ENCODE data around the gene WASF2. TPM values are rescaled to one million over a fixed set of nuclear protein-coding genes. Genes with fewer than 3 reads are reported as not detected.

The WASF2 gene
- total RNA-seq, 1 donor from 2014 or later, result 22.1 TPM

- peak; percentile 46 for DNase-seq (ENCODE audit: low read depth)
- H3K4me3 ChIP-seq (ENCODE audit: low read depth, low read length), result peak overlapping the region; percentile 75
- FAIRE-seq, result no peak
Measured at GRCh38 chr1:27366113-27366410, 123.9 kb downstream of the WASF2 start.

GRCh38 chr1:27365372-27366112, 124.4 kb downstream of the WASF2 start:
- Histone ChIP-seq H3K4me3 (ENCODE audit: low read depth, low read length) (peak overlapping the region; percentile 75), H3K27me3 (ENCODE audit: control insufficient read depth, insufficient read depth, low read length) (no peaks in the 10 kb centered on the region), H3K36me3 (ENCODE audit: control insufficient read depth, insufficient read depth, low read length) (peaks cover 37% of the 10 kb centered on the region)
- TF ChIP-seq CTCF (IDR thresholded peaks at IDR 0.05; ENCODE audit: insufficient read depth, low read length, severe bottlenecking), result no peak
- no peak for FAIRE-seq
- peak; percentile 75 for DNase-seq (ENCODE audit: low read depth)

More at GRCh38 chr1:27366113-27366410, 123.9 kb downstream of the WASF2 start:
- no peak for TF ChIP-seq CTCF (IDR thresholded peaks at IDR 0.05; ENCODE audit: insufficient read depth, low read length, severe bottlenecking)
- no peaks in the 10 kb centered on the region for H3K27me3 ChIP-seq (ENCODE audit: control insufficient read depth, insufficient read depth, low read length)
- H3K36me3 ChIP-seq (ENCODE audit: control insufficient read depth, insufficient read depth, low read length), result peaks cover 35% of the 10 kb centered on the region

GRCh38 chr1:27364696-27365371, 125.1 kb downstream of the WASF2 start:
- H3K4me3 ChIP-seq (ENCODE audit: low read depth, low read length), result peak overlapping the region; percentile 75
- no peak for TF ChIP-seq CTCF (IDR thresholded peaks at IDR 0.05; ENCODE audit: insufficient read depth, low read length, severe bottlenecking)
- DNase-seq (ENCODE audit: low read depth) (no peak), FAIRE-seq (no peak)
- peaks cover 41% of the 10 kb centered on the region for H3K36me3 ChIP-seq (ENCODE audit: control insufficient read depth, insufficient read depth, low read length)
- H3K27me3 ChIP-seq (ENCODE audit: control insufficient read depth, insufficient read depth, low read length), result no peaks in the 10 kb centered on the region

GRCh38 chr1:27363766-27364695, 125.9 kb downstream of the WASF2 start:
- TF ChIP-seq CTCF (IDR thresholded peaks at IDR 0.05; ENCODE audit: insufficient read depth, low read length, severe bottlenecking), result no peak
- no peak overlapping the region for H3K4me3 ChIP-seq (ENCODE audit: low read depth, low read length)
- peaks cover 47% of the 10 kb centered on the region for H3K36me3 ChIP-seq (ENCODE audit: control insufficient read depth, insufficient read depth, low read length)

GRCh38 chr1:27361553-27361952, 128.4 kb downstream of the WASF2 start:
- no peak for TF ChIP-seq CTCF (IDR thresholded peaks at IDR 0.05; ENCODE audit: insufficient read depth, low read length, severe bottlenecking)
- Histone ChIP-seq H3K4me3 (ENCODE audit: low read depth, low read length) (no peak overlapping the region), H3K36me3 (ENCODE audit: control insufficient read depth, insufficient read depth, low read length) (peaks cover 65% of the 10 kb centered on the region), H3K27me3 (ENCODE audit: control insufficient read depth, insufficient read depth, low read length) (no peaks in the 10 kb centered on the region)
- no peak for FAIRE-seq
- DNase-seq (ENCODE audit: low read depth), result no peak

More at GRCh38 chr1:27363766-27364695, 125.9 kb downstream of the WASF2 start:
- FAIRE-seq (no peak), DNase-seq (ENCODE audit: low read depth) (no peak)
- H3K27me3 ChIP-seq (ENCODE audit: control insufficient read depth, insufficient read depth, low read length), result no peaks in the 10 kb centered on the region

All from bronchial epithelial cell (primary cell).